HG02973 (cell line): ENCODE results near the gene TMEM138.

Experiments
- ATAC-seq: cut with Tn5 transposase; IDR thresholded peaks from one replicate; pipeline ENCODE4 v1.9.1; 2021; ENCODE audit warnings: moderate library complexity; ENCODE audit not compliant: unreplicated experiment

Gene TMEM138

DNA sequence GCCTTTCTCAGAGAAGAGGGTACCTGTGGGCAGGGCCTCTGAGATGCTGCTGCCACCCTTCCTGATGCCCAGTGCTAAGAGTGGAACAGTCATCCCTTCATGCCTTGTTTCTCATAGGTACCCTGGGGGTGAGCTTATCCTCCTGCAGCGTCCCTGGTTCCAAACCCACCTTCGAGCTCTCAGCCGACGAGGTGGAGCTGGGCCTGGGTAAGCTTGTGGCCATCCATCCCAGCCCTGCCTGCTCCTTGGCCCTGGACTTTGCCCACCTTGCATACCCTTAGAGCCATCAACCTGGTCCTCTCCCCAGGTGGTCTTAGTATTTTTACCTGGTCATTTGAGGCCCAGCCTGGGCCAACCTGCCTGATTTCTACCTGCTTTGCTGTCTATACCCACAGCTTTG, 20.5 kb upstream of the TMEM138 start:
- ATAC-seq = no peak

DNA sequence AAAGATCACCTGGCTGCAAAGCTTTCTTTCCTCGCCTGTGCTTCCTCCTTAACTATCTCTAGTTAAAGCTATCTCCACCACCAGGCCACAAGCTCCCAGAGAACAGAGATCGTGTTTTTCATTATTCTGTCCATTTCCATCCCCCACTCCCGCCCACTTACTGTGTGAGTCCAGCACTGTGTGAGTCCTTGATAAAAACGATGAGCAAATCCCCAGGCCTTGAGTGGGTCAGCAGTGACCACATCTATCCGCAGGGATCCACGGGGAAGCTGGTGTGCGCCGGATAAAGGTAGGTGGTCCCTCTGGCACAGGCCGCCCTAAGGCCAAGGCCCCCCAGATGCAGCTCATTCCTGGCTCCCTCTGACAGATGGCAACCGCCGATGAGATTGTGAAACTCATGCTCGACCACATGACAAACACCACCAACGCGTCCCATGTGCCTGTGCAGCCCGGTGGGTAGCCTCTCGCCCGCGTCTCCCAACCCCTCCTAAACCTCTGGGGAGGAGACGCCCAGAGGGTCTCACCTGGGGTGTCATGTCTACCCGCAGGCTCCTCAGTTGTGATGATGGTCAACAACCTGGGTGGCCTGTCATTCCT, 19.9 kb upstream of the TMEM138 start:
- no peak for ATAC-seq

DNA sequence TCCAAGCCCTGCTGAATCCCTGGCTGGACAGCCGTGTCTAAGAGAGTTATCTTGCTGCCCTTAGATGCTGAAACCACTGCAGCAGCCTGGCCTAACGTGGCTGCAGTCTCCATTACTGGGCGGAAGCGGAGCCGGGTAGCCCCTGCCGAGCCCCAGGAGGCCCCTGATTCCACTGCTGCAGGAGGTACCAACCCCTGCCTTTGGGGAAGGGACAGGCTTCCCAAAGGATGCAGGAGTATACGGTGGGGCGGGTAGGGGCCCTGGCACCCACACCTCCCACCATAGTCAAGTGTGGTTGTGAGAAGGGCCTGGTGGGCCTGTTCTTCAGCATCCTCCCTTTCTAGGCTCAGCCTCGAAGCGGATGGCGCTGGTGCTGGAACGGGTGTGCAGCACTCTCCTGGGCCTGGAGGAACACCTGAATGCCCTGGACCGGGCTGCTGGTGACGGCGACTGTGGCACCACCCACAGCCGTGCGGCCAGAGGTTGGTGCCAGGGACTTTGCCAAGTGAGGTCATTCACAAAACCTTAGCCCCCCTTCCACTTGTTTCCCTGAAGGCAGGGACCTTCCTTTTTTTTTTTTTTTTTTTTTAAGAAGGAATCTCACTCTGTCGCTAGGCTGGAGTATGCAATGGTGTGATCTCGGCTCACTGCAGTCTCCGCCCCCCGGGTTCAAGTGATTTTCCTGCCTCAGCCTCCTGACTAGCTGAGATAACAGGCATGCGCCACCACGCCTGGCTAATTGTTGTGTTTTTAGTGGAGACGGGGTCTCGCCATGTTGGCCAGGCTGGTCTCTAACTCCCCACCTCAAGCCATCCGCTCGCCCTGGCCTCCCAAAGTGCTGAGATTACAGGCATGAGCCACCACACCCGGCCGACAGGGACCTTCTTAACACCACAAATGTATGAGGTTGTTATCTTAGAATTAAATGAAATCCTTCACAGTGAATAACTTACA, 18.1 kb upstream of the TMEM138 start:
- ATAC-seq = no peak

DNA sequence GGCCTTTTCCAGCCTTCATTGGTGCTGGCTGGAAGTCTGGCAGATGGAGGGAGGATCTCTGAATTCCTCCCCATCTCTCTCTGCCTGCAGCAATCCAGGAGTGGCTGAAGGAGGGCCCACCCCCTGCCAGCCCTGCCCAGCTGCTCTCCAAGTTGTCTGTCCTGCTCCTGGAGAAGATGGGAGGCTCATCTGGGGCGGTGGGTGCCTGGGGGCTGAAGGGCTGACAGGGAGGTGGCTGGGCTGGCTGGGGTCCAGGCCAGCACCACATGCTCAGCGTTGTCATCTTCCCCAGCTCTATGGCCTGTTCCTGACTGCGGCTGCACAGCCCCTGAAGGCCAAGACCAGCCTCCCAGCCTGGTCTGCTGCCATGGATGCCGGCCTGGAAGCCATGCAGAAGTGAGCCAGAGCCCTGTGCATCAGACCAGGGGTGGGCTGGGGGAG, 17.0 kb upstream of the TMEM138 start:
- ATAC-seq = no peak

DNA sequence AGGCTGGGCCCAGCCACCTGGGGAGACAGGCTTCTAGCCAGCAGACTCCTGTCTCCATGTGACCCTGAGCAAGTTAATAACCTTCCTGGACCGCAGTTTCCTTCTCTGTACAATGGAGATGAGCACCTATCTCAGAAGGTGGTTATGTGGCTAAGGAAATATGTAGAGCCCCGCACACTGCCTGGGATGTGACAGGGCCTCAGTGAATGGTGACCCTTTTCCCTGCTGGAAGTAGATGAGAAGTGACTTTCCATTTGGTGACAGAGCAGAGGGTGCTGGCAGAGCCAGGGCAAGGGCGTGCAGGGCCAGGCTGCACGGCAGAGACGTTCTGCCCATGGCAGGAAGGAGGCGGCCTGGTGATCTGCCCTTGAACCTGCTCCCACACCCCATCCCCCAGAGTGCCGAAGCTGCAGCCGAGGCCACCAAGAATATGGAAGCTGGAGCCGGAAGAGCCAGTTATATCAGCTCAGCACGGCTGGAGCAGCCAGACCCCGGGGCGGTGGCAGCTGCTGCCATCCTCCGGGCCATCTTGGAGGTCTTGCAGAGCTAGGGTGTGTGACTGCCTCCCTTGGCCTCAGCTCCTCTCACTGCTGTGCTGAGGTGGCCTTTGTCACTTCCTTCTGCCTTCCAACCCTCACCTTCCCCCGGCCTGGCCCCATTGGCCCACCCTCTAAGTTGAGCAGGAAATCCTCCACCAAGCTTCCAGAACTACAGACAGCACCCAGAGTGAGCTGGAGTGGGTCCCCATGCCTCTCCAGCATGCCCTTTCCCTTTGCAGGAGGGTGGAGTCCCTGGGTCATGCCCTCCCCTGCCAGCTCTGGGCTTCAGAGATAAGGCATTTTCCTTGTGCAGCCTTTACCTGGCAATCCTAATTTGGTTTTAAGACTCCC, 16.0 kb upstream of the TMEM138 start:
- no peak for ATAC-seq

DNA sequence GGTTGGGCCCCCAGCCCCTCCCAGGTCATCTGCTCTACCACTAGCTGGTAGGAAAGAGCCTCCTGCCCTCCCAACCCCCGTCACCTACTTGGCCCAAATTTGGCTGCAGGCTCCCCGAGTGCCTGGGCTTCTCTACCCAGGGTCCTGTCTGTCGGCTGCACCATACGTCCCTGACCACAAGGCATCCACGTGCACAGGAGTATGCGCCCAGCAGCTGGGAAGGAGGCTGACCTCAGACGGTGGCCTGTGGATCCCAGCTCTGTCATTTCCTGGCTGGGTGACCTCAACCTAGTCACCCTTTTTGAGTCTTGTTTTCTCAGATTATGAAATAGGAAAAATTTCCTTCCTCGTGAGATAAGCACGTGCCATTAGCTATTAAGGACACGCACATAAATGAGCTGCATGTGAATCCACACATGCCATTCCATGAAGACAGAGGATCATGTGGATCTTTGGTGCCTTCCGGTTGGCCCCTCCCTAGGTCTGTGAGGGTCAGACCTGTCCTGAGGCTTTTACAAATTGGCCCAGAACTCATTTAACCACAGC, 14.2 kb upstream of the TMEM138 start:
- no peak for ATAC-seq

DNA sequence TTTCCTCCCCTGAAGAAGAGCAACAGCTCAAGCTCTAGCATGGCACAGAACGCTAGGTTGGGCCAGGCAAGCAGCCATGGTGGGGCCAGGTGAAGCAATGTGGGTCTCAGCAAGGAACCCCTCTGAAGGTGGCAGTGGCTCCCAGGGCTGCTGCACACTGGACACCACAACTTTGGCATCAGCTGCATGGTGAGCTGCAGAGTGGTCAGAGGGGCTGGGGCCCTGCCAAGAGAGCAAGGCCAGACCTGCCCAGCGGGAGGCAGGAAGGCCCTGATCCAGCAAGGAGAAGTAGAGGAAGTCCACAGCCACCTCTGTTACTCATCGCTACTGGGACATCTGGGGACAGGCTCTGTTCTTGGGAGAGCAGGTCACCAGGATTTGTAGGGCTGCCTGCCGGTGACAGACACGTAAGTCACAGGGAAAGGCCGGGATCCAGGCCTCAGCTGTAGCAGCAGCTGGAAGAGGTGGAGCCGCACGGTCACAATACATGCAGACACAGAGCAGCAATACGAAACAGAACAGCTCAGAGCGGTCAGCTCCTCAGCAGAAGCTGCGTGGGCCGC, 12.9 kb upstream of the TMEM138 start:
- no peak for ATAC-seq

DNA sequence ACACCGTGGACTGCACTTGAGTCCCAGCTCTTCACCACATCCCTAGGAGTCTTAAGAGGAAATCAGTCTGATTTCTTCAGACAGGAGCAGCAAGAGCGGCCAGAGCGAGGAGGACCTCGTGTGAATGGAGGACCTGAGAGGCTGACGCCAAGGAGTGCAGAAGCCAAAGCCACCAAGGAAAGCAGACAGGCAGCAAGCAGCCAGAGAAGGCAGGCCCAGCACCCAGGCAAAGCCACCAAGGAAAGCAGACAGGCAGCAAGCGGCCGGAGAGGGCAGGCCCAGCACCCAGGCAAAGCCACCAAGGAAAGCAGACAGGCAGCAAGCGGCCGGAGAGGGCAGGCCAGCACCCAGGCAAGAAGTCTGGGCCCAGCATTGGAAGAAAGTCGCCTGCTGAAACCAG, 12.3 kb upstream of the TMEM138 start:
- ATAC-seq = no peak

DNA sequence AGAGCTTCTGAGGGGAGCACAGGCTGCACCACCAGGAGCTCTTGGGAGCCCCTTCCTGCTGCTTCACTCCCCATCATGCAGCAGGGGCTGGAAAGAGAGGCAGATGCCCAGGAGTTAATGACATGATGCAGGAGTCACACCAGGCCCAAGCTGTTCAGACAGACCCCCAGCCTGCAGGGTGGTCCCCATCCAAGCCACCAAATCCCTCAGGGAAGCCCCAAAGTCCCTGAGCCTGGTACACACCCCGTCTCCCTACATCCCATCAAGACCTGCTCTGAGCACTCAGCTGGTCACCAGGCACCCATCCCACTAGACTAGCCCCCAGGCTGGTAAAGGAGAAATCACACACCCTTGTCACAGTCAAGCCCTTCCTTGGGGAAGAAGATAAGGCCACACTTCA, 11.8 kb upstream of the TMEM138 start:
- no peak for ATAC-seq

DNA sequence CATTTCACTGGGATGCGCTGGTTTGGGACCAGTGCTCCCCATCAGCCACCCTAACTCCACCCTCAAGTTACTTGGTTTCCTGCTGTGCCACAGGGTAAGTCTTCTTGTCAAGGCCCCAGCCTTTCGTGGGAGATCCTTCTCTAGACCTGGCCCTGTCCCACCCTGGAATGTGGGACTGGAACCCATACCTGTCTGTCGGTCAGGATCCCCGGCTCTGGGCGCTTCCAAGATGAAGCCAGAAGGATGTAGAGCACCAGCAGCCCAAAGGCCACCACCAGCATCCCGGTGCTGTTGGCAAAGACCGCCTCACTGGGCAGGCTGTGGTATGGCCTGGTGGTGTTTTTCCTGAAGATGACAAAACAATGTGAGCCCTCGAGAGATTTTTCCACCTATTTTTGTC, 11.4 kb upstream of the TMEM138 start:
- ATAC-seq = no peak

DNA sequence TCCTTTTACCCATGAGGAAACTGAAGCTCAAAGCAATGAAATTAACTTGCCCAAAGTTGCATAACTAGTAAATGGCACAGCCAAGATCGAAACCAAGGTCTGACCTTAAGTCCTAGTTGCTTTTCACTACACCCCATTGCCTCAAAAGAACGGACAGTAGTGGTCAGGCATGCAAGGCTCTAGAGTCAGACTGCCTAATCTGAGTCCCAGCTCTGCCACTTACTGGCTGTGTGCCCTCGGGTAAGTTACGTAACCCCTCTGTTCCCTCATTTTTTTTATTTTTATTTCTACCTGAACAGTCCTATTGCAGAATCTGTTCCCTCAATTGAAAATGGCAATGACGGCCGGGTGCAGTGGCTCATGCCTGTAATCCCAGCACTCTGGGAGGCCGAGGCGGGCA, 10.1 kb upstream of the TMEM138 start:
- ATAC-seq = no peak

DNA sequence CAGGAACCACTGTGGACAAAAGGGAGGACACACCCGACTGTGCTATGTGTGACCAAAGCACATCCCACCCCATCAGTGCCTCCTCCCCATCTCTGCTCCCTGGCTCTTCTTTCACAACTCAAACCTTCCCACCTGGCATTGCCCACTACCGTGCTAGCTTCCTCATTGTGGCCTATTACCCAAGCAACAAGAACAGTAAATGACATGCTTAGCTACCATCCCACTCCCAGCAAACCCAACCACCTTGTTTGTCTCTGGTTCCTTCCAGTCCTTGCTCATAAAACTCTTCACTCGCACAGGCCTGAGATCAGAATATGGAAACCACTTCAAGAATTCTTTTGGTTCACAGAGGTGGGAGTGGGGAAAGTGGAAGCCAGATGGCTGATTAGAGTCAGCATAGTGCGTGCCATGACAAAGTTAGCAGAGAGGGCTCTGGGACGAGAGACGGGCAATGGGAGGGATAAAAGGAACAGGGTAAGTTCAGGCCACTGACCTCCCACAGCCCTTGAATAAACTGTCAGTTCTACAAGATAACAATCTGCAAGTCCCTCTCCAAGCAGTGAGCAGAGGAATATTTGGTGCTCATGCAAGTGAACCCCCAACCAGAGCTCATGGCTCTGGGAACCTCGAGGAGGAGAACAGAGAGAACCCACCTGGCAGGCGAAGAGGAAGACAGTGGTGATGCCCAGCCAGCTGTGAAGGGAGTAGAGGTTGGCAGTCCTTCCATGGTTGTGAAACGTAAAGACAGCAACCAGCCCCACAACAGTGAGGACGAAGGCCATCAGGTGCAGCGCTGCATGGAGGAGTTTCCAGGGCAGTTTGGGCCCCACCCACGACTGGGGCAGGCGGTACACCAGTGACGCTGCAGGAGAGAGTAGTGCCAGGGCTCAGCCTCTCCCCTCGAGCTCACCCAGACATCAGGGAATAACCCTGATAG, 8.8 kb upstream of the TMEM138 start:
- no peak for ATAC-seq

DNA sequence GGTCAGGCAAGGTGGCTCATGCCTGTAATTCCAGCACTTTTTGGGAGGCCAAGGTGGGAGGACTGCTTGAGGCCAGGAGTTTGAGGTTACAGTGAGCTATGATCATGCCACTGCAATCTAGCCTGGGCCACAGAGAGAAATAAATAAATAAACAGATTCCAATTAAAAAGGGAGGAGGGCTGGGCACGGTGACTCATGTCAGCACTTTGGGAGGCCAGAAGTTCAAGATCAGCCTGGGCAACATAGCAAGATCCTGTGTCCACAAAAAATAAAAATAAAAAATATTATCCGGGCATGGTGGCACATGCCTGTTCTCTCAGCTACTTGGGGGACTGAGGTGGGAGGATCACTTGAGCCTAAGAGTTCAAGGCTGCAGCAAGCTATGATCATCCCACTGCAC, 8.0 kb upstream of the TMEM138 start:
- no peak for ATAC-seq

DNA sequence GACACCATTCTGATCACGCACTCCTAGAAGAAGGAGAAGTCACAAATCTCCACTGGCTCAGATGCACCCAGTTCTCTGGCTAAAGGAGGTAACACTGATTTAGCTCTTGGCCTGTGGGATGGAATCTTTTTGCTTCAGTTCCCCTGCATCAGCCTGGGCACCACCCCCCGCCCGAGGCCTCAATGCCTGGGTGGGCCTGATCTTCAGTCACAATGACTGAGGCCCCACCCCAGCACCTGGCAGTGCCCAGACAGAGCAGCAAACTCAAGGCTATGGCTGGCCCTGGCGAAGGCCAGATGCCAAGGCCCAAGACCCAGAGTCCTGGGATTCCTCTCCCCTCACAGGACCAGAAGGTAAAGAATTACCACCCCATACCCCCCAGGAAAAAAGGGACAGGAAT, 5.5 kb upstream of the TMEM138 start:
- ATAC-seq = no peak

DNA sequence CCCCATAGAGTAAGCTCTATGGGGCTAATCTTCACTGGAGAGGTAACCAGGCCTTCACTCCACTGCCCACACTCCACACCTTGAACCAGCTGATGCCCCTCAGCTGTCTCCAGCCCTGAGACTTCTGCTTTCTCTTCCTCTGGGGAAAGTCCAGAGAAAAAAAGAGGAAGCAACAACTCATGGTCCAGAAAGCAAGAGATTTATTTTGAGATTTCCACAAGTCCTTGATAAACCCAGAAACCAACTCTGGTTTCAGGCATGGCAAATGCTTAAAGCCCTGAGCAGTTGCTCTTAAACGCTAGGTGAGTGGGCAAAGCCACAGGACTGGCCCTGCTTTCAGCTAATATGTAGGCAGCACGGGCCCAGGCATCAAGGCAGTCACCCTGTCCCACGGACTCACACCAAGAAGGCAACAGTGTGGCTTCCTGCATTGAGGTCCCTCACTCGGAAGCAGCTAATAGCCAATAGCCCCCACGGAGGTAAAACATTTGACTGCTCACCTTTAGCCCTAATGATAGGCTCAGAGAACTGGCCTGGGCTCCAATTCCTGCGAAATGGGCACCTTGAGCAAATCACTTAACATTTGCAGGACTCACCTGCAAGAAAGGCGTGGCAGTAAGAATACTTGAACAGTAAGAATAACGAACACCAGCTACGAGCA, 4.8 kb upstream of the TMEM138 start:
- ATAC-seq = peak; percentile 54

DNA sequence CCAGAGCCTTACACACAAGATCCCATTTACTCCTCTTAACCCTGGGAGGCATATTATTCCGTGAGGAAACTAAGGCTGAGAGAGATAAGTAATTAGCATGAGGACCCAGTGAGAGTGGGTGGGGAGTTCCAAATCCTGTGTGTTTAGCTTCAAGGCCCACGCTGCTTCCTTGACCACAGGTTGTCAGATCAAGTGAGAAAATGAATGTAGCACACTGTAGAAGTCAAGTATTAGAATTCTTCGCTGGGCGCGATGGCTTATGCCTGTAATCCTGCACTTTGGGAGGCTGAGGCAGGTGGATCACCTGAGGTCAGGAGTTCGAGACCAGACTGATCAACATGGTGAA, 4.3 kb upstream of the TMEM138 start:
- no peak for ATAC-seq

DNA sequence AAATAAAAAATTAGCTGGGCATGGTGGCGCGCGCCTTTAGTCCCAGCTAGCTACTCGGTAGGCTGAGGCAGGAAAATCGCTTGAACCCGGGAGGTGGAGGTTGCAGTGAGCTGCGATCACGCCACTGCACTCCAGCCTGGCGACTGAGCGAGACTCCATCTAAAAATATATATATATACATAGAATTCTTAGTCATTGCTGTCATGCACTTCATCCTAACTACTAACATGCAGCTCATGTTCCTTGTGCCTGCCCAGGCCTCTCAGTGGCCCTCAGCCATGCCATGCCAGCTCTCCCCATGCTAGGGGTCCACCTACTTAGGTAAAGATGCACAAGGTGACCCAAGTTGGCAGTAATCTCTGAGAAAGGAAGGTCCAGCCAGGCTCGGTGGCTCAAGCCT, 3.6 kb upstream of the TMEM138 start:
- no peak for ATAC-seq

DNA sequence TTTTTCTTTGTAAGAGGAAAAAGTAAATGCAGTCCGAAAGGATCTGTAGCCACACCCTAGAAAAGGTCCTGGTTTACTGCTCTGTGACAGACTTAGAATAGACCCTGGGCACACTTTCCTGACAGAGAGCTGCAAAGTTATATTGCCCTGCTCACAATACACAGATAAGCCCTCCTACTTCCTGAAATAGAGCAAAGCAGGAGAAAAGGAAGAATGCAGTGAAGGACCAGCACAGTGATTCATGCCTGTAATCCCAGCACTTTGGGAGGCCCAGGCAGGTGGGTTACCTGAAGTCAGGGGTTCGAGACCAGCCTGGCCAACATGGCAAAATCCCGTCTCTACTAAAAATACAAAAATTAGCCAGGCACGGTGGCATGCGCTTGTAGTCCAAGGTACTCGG, 2.7 kb upstream of the TMEM138 start:
- no peak for ATAC-seq

DNA sequence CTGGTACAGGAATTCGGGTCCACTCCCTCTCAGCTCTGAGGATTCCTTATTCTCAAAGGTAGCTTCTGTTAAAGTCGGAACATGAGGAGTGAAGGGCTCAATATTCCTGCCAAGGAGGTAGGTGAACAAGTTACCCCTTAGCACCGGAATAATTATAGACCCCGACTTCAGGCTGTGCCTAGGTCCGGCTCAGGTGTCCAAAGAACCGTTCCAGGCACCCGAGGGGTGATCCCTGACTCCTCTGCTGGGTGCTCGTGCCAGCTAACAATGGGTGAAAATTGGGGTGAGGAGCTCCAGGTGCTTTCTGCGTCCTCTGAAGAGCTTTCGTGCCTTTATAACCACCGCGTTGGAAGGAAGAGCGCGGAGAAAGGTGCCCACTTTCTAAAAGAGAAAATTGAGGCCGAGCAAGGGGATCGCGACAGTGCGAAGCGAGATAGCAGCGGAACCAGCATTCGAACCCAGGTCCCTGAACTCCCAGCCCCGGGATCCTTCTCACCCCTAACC, 885 bp upstream of the TMEM138 start:
- ATAC-seq = no peak
